22Rv1 (cell line): ENCODE measurements around the gene A3GALT2.

Experiments
- H3K27ac ChIP-seq: fragments of 450-650 bp; 2 replicates; pipeline ENCODE4 v1.5.1; 2017
- CTCF ChIP-seq: fragments of 450-650 bp; IDR thresholded peaks from 2 replicates; pipeline ENCODE4 v1.5.1; 2017; ENCODE audit warnings: mild to moderate bottlenecking
- ZFX ChIP-seq: fragments of 450-650 bp; IDR thresholded peaks from 2 replicates; pipeline ENCODE4 v1.6.1; 2017; ENCODE audit warnings: antibody characterized with exemption, borderline replicate concordance

The A3GALT2 gene

GRCh38 chr1:33301273-33301984 is 19.5 kb downstream of the A3GALT2 start:
- no peak overlapping the region for H3K27ac ChIP-seq
- no peak for TF ChIP-seq ZFX
- TF ChIP-seq CTCF: no peak

DNA sequence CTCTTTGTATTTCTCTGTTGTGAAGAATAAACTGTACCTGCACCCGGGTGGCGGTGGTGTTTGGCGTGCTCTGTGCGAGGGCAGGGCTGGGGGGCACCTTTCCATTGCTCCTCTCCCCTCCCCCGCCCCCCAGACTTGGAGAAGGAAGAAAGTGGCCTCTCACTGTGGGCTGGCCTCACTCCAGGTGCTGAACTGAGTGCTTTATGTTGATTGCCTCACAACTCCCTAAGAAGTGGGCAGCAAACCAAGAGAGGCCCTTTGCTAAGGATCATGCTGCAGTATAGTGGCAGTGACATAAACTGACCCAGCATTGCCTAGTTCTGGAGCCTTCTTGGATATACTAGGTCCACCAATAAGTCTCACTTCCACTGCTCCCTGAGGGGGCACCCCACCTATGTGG is 20.2 kb downstream of the A3GALT2 start:
- no peak overlapping the region for H3K27ac ChIP-seq
- no peak for TF ChIP-seq ZFX
- TF ChIP-seq CTCF: no peak

DNA sequence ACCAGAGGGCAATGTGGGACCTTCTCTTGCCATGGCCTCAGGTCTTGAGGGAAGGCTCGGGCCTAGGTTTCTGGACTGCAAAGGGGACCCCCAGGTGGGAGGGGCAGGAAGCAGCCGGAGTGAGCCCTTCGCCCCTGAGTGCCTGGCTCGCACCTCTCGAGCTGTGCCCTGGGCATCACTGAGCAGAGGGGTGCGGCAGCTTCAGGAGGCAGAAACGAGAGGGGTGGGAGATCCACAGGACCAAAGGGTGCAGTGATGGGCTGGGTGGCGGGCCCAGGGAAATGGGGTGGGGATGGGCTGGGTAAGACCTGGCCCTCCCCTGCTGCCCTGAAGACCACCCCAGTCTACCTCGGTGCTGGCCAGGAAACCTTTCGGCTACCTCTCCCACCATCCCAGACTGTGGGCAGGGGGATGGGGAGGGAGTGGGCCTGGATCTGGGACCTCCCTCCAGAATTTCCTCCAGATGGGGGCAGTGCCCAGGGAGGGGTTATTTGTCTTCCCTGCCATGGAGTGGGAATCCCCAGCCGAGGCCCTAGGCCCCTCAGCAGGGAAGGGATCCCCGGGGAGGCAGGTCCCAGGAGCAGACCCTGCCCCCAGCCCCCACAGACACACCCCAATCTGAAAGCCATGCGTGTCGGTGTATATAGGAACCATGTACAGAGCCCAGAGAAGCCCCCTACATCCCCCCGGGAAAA is 21.3 kb downstream of the A3GALT2 start:
- no peak overlapping the region for H3K27ac ChIP-seq
- TF ChIP-seq CTCF (no peak), ZFX (no peak)

GRCh38 chr1:33298623-33299277 is 22.1 kb downstream of the A3GALT2 start:
- peak; percentile 85 for TF ChIP-seq CTCF
- TF ChIP-seq ZFX: no peak
- no peak overlapping the region for H3K27ac ChIP-seq

DNA sequence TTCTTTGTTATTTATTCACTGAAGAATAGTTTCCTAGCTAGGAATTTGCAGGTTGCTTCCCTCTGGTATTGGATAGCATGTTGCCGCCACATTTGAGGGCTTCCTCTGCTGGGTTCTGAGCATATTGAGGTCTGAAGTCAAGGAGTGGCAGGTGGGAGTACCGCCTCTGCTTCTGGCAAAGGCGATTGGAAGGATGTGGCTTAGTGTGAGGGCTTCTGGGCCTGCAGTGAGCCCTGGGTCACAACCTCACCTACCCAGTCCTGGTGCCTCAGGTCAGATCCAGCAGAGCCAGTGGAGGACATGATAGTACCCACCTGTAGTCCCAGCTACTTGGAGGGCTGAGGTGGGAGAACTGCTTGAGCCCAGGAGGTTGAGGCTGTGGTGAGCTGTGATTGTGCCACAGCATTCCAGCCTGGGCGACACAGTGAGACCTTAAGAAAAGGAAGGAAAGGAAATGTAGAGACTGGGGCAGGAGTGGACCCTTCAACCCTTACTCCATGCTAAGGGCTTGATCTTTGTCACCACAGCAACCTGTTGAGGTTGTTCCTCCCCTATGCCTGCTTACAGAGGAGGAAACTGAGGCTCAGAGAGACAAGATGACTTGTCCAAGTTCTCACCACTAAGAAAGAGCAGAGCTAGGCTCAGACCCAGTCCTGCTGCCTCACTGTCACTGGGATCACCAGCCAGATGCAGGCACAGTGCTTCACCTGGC is 22.8 kb downstream of the A3GALT2 start:
- no peak for TF ChIP-seq CTCF
- TF ChIP-seq ZFX: no peak

DNA sequence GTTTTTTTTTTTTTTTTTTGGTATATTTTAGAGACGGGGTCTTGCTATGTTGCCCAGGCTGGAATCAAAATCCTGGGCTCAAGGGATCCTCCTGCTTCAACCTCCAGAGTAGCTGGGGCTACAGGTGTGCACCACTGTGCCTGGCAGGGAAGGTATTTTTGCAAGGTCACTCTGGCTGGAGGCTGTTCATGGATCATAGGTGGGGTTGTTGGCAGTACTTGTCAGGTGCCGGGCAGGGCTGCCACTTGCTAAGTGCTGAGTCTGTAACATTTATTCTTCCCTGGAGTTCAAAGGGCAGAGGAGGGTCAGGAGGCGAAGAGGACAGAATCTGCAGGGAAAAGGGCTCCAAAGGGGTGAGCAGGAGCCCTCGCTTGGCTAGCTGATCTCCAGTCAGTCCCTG is 24.1 kb downstream of the A3GALT2 start:
- no peak overlapping the region for H3K27ac ChIP-seq
- TF ChIP-seq ZFX: no peak
- no peak for TF ChIP-seq CTCF

More for the DNA sequence above, 22.8 kb downstream of the A3GALT2 start:
- H3K27ac ChIP-seq: no peak overlapping the region

GRCh38 chr1:33296082-33296458 is 24.8 kb downstream of the A3GALT2 start:
- TF ChIP-seq ZFX (no peak), CTCF (no peak)
- H3K27ac ChIP-seq: no peak overlapping the region
